Tibial nerve (tissue), 4 donors: ENCODE measurements around the gene TENM4. TPM values are rescaled to one million over a fixed set of nuclear protein-coding genes. Genes with fewer than 3 reads are reported as not detected.

ENCODE experiments used
- DNase-seq, 2 donors: peaks; one replicate each; pipeline ENCODE4 v3.0.0-alpha.2; 2019; ENCODE audit warnings: low spot score in 2 of 2
- H3K27ac ChIP-seq, 4 donors: fragments of 200-600 bp; sonication (generic) in 3 of 4; one replicate each; pipeline ENCODE4 v1.5.1; 2017 to 2019; ENCODE audit warnings: mild to moderate bottlenecking in 1 of 4
- H3K27me3 ChIP-seq, 2 donors: fragments of 200-600 bp; sonication (generic) in 1 of 2; one replicate each; pipeline versions ENCODE4 v1.5.1 to v1.6.0; 2017 to 2019
- H3K36me3 ChIP-seq, 3 donors: fragments of 200-600 bp; sonication (generic); one replicate each; pipeline ENCODE4 v1.5.1; 2018 to 2019
- H3K4me1 ChIP-seq, 4 donors: fragments of 200-600 bp; sonication (generic) in 3 of 4; one replicate each; pipeline ENCODE4 v1.5.1; 2017 to 2019
- H3K4me3 ChIP-seq, 4 donors: fragments of 200-600 bp; sonication (generic) in 3 of 4; one replicate each; pipeline ENCODE4 v1.5.1; 2017 to 2019; ENCODE audit warnings: mild to moderate bottlenecking in 1 of 4, moderate library complexity in 1 of 4
- H3K9me3 ChIP-seq, 4 donors: fragments of 200-600 bp; sonication (generic) in 3 of 4; one replicate each; pipeline ENCODE4 v1.5.1; 2017 to 2019
- EP300 ChIP-seq, 2 donors: sonication (generic); formaldehyde crosslinking; IDR thresholded peaks; one replicate each; pipeline ENCODE4 v1.6.1; 2017; ENCODE audit warnings: antibody characterized with exemption in 2 of 2, mild to moderate bottlenecking in 1 of 2
- POLR2A ChIP-seq, 2 donors: fragments of 450-650 bp; IDR thresholded peaks; one replicate each; pipeline ENCODE4 v1.6.1; 2017; ENCODE audit warnings: antibody characterized with exemption in 2 of 2, mild to moderate bottlenecking in 2 of 2, moderate library complexity in 2 of 2
- WGBS, 2 donors: methylation state at CpG; one replicate each; pipeline ENCODE4 v1.1.5; 2018; 5-methylcytosine and 5-hydroxymethylcytosine counted together
- total RNA-seq, 4 donors: library from RNA; depleted of rRNA; stranded (reverse); fragments of >200 nt; gene quantifications; one replicate each; pipeline ENCODE4 v1.1.0, GENCODE V29; 2016
- TF ChIP-seq, protein P1 (sequence below), 5 experiments: fragments of 200-600 bp in 3 of 5; fragments of 450-650 bp in 2 of 5; sonication (generic) in 3 of 5; IDR thresholded peaks; one replicate each; pipeline ENCODE4 v1.5.1; 2016 to 2019; ENCODE audit warnings: antibody characterized with exemption in 5 of 5, mild to moderate bottlenecking in 3 of 5, moderate library complexity in 2 of 5

Gene TENM4
- total RNA-seq, 4 donors from 2014 or later: 15.3 to 36.3 (median 19.6) TPM

DNA sequence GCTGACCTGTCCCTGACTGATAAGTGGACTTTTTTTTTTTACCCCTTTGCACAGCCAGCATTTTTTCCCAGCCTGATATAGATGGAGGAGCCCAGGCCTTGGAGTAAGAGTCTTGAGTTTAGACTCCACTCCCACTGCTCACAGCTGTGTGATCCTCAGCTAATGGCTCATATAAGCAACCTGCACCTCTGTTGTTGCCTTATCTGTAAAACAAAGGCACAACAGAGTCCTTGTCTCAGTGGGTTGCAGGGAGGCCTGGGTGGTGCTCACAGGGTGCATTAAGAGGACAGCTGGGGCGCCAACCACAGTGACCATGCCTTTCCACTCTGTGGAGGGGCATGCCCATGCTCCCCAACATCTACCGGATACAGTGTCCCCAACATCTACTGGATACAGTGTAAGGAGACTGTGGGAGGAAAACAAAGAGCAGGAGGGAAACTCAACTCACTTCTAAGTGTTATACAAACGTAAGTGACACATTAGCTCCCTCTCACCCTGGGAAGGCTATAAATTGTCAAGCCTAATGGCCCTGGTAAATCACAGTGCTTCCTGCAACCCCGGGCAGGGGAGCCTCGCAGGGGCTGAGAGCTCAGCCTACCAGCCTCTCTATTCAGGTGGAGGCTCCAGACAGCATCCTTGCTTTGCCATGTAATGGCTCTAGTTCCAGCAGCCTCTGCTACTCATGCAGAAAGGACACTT, 109.5 kb downstream of the TENM4 start:
- no peak for DNase-seq

DNA sequence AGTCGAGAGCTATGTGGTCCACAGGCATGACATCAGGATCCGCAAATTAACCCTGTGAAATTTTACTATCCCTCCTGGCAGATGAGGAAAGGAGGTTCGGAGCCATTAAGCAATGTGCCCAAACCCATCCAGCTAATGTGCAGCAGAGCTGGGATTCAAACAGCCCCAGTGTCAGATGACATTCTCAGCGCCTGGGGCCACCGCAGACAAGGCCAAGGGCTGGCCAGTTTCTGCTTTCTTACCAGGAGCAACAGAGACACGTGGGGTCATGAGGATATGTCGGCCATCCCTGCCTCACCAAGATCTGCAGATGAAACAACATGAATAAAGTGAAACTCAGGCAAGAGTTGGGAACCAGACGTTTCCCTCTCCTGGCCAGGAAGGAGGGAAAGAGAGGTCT, 110.2 kb downstream of the TENM4 start:
- Histone ChIP-seq H3K36me3 (no peaks in the 10 kb centered on the region), H3K27me3 (no peaks in the 10 kb centered on the region), H3K9me3 (no peaks in the 10 kb centered on the region), H3K4me3 (no peak overlapping the region), H3K27ac (no peak overlapping the region), H3K4me1 (no peaks in the 10 kb centered on the region)
- 63 to 67% methylated on average over 8 of the region's 8 CpGs for WGBS, 2 donors
- TF ChIP-seq, protein P1, sequence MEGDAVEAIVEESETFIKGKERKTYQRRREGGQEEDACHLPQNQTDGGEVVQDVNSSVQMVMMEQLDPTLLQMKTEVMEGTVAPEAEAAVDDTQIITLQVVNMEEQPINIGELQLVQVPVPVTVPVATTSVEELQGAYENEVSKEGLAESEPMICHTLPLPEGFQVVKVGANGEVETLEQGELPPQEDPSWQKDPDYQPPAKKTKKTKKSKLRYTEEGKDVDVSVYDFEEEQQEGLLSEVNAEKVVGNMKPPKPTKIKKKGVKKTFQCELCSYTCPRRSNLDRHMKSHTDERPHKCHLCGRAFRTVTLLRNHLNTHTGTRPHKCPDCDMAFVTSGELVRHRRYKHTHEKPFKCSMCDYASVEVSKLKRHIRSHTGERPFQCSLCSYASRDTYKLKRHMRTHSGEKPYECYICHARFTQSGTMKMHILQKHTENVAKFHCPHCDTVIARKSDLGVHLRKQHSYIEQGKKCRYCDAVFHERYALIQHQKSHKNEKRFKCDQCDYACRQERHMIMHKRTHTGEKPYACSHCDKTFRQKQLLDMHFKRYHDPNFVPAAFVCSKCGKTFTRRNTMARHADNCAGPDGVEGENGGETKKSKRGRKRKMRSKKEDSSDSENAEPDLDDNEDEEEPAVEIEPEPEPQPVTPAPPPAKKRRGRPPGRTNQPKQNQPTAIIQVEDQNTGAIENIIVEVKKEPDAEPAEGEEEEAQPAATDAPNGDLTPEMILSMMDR (IDR thresholded peaks at IDR 0.05): no peak
- TF ChIP-seq EP300 (IDR thresholded peaks at IDR 0.05) (no peak), POLR2A (IDR thresholded peaks at IDR 0.05) (no peak)
- no peak for DNase-seq

More for the DNA sequence above, 109.5 kb downstream of the TENM4 start:
- Histone ChIP-seq H3K36me3 (no peaks in the 10 kb centered on the region), H3K27me3 (no peaks in the 10 kb centered on the region), H3K27ac (no peak overlapping the region), H3K4me1 (no peaks in the 10 kb centered on the region), H3K9me3 (no peaks in the 10 kb centered on the region), H3K4me3 (no peak overlapping the region)
- no peak for TF ChIP-seq POLR2A (IDR thresholded peaks at IDR 0.05)
- TF ChIP-seq, protein P1 (IDR thresholded peaks at IDR 0.05): no peak
- no peak for TF ChIP-seq EP300 (IDR thresholded peaks at IDR 0.05)
- WGBS, 2 donors: 62 to 71% methylated on average over 5 of the region's 5 CpGs

DNA sequence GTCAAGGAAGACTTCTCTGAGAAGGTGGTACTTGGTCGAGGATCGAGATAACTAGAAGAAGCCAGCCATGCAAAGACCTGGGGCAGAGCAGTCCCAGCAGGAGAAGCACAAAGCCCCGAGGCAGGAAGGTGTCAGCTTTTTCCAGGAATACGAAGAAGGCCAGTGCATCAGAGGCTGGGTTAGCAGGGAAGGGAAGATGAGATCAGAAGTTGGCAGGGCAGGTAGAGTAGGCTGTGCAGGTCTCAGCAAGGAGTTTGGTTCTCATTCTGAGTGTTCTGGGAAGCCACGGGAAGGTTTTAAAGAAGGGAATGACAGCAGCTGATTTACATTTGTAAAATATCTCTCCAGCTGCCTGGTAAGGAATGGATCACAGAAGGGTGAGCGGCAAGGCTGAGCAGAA, 111.3 kb downstream of the TENM4 start:
- WGBS, 2 donors: 80 to 84% methylated on average over 6 of the region's 6 CpGs
- TF ChIP-seq POLR2A (IDR thresholded peaks at IDR 0.05) (no peak), EP300 (IDR thresholded peaks at IDR 0.05) (no peak)
- TF ChIP-seq, protein P1 (IDR thresholded peaks at IDR 0.05): no peak
- H3K4me3 ChIP-seq: no peak overlapping the region

DNA sequence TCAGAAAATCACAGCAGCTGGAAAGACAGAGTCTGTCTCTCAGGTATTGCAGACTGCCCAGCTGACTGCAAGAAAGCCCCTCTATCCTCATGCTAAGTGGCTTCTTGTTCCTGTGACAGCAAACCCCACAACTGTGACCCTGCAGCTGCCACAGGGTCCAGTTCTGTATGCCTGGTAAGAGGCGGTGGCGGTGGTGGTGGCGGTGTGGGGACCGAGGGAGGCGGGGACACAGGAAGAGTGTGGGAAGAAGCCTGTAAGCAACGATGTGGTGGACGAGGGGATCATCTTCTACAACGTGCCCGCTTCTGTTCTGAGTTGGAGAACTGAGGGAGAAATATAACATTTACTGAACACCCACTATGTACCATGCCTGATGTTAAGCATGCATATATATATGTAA, 112.4 kb downstream of the TENM4 start:
- H3K9me3 ChIP-seq: no peaks in the 10 kb centered on the region
- H3K4me1 ChIP-seq: no peaks in the 10 kb centered on the region
- H3K4me3 ChIP-seq: no peak overlapping the region
- H3K27me3 ChIP-seq: no peaks in the 10 kb centered on the region
- H3K36me3 ChIP-seq: no peaks in the 10 kb centered on the region
- 86 to 87% methylated on average over 9 of the region's 9 CpGs for WGBS, 2 donors
- no peak for DNase-seq
- no peak overlapping the region for H3K27ac ChIP-seq
- TF ChIP-seq, protein P1 (IDR thresholded peaks at IDR 0.05): no peak
- no peak for TF ChIP-seq POLR2A (IDR thresholded peaks at IDR 0.05)
- no peak for TF ChIP-seq EP300 (IDR thresholded peaks at IDR 0.05)

More for the DNA sequence above, 111.3 kb downstream of the TENM4 start:
- no peak for DNase-seq
- Histone ChIP-seq H3K36me3 (no peaks in the 10 kb centered on the region), H3K9me3 (no peaks in the 10 kb centered on the region), H3K27ac (no peak overlapping the region), H3K4me1 (no peaks in the 10 kb centered on the region), H3K27me3 (no peaks in the 10 kb centered on the region)

DNA sequence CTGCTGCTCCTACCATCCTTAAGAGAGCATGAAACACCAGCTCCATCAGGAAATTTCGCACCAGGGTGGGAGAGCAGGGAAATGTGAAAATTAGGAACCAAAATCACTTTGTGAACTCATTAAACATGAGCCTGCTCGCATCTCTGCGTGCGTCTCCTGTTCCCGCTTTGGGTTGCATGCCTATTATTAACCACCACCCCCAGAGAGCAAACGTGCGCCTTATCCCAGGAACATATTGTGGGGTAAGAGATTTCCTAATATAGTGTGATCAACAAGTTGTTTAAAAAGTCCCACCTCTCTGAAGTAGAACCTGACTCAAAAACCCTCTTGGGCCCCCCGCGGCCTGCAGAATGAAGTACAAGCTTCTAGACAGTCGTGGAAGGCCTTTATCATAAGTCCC, 115.0 kb downstream of the TENM4 start:
- WGBS, 2 donors: 92 to 94% methylated on average over 10 of the region's 10 CpGs
- Histone ChIP-seq H3K4me1 (no peaks in the 10 kb centered on the region), H3K4me3 (no peak overlapping the region), H3K36me3 (no peaks in the 10 kb centered on the region), H3K27me3 (no peaks in the 10 kb centered on the region), H3K9me3 (no peaks in the 10 kb centered on the region), H3K27ac (no peak overlapping the region)
- TF ChIP-seq, protein P1 (IDR thresholded peaks at IDR 0.05): no peak
- TF ChIP-seq EP300 (IDR thresholded peaks at IDR 0.05) (no peak), POLR2A (IDR thresholded peaks at IDR 0.05) (no peak)
- DNase-seq: no peak
